HG03139 (cell line): ENCODE data around the gene TMEM63C.

Experiments
- ATAC-seq: cut with Tn5 transposase; IDR thresholded peaks from one replicate; pipeline ENCODE4 v1.9.1; 2021; ENCODE audit not compliant: unreplicated experiment

TMEM63C gene, protein sequence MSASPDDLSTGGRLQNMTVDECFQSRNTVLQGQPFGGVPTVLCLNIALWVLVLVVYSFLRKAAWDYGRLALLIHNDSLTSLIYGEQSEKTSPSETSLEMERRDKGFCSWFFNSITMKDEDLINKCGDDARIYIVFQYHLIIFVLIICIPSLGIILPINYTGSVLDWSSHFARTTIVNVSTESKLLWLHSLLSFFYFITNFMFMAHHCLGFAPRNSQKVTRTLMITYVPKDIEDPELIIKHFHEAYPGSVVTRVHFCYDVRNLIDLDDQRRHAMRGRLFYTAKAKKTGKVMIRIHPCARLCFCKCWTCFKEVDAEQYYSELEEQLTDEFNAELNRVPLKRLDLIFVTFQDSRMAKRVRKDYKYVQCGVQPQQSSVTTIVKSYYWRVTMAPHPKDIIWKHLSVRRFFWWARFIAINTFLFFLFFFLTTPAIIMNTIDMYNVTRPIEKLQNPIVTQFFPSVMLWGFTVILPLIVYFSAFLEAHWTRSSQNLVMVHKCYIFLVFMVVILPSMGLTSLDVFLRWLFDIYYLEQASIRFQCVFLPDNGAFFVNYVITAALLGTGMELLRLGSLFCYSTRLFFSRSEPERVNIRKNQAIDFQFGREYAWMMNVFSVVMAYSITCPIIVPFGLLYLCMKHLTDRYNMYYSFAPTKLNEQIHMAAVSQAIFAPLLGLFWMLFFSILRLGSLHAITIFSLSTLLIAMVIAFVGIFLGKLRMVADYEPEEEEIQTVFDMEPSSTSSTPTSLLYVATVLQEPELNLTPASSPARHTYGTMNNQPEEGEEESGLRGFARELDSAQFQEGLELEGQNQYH

DNA sequence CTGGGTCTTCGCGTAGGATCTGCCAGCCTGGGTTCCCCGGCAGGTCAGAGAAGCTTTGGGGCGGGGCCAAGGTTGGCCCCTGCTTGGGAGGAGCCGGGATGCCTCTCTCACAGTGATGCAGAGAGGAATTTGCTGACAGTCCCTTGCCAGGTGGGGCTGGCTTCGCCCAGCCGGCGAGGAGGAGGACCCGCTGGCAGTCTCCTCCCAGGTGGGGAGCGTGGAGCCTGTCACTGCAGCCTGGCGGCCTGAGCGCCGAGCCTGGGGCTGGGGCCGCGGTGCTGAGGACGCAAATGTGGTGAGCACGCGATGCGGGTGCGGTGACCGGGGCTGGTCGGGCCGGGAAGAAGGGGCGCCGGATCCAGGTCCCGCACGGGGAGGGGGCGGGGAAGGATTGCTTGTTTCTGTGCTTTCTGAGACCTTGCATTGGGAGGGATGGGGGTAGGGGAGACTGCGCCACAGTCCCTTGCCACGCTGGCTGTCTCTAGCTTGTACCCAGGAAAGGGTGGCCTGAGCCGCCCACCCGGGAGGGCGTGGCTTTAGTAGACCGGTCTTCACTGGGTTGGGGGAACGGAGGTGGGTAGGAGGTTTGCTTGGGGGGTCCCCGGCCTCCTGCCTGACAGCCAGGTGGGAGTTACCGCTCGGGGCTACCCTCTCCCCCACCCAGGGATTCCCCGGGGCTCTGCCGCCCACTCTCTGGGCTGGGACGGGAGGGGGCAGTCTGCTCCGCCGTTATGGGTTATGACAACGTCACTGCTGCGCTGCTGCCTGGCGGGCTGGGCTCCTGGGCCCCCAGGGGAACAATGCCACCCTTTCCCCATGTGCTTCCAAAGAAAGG lies at the start of gene TMEM63C:
TSS of gene TMEM63C (plus strand) at position 196 of the 835 bp plus-strand sequence. CDS start 37,016 bp downstream, outside the sequence.
- no peak for ATAC-seq

- ATAC-seq = no peak
Measured at GRCh38 chr14:77131871-77132486, 49.6 kb upstream of the TMEM63C start.

DNA sequence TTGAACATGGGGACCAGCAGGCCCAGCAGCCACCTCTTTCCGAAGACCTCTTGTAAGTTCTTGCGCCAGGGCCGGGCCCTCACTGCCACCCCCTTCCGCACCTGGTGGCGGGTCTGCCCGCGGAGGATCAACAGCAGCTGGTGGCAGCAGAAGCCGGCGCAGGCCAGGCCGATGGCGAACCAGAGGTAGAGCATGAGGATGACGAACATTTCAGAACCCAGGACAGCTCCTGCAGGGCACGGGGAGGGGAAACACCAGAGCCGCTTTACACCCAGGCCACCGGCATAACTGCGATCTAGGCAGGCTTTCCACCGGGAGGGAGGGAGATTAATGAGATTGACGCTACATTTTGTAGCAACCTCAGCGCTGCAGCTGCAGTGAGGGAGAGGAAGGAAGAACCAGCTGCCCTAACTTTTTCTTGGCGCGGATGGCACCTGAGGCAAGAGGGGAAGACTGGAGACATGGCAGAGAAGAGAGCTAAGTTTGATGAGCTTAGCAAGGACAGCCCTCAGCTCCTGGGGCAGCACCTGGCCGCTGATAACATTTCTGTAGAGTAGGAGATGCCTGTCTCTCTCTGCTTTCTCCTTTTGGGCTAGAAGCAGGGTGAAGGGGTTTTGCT lies 47.8 kb upstream of the TMEM63C start:
- no peak for ATAC-seq

GRCh38 chr14:77139022-77139421 lies 42.6 kb upstream of the TMEM63C start:
- no peak for ATAC-seq

DNA sequence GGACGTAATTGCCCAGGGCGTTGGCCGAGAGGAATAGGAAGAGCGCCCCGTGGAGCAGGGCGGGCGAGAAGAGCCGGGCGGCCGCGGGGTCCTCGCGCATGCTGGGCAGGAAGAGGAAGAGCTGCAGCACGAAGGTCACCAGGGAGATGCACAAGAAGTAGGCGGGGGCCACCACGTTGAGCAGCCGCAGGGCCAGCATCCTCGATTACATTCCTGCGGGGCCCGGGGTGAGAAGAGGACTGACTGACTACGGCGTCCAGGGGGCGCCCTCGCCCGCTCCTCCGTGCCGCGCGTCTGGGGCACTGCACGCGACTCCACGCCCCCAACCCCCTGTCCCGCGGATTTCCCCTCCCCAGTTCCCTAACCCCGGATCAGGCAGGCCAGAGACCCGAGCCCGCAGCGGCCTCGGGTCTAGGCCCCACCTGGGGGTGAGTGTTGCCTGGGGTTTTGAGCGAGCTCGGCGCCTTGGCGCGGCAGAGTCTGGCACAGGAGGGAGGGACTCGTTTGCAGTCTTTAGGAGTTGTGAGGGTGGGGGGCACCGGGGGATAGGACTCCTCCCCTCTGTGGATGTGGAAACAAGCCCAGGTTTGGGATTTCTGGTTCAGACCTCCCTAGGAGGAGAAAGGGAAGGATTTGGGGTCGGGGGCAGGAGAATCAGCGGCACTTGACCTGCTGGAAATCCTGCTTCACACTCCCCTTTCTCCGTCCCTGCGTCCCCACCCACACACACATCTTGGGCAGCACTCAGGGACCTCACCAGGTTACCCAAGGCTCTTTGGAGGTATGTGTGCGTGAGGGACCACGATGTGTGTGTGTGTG lies 41.8 kb upstream of the TMEM63C start:
- ATAC-seq = no peak

DNA sequence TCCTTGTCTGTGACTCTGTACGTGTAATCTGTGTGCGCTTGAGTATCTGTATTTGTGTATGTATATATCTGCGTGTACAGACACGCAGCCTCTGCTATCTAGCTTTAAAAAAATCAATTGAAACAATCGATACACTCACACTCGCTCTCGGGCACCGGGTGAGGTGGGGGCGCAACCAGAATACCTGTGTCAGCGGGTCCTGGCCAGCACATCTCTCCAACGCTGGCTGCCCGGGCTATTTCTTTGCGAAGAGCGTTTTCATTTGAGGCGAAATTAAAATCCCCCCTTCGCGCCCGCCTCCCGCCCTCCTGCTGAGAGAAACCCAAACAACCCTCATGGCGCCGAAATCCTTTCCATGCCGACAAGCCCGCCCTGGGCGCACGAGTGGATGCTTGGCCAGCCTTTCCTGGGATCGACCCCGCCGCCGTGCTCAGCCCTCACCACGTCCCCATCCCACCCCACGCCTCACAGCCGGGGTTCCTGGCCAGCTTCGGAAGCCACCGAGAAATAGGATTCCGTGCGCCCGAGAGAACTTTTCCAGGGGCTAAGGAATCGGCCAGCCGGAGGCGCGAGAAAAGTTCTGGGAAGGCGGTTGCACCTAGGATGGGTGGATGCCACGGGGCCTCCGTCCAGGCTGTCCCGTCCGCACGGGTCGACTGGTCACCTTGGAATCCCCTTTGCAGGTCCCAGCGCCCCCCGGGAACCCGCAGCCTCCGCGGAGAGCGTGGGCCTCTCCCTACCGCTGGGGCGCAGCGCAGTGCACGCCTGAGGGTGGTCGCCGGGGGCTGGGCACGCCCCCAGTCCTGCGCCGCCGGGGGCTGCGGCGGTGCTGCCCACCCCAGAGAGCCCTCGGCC lies 41.0 kb upstream of the TMEM63C start:
- ATAC-seq = no peak

GRCh38 chr14:77141214-77142004 lies 40.2 kb upstream of the TMEM63C start, which contains the start of gene ZDHHC22:
TSS of gene ZDHHC22 (minus strand) at chr14:77141791. CDS start at chr14:77139738, 2,053 bp downstream.
- ATAC-seq = no peak

- no peak for ATAC-seq
Measured at GRCh38 chr14:77142005-77142800, 39.4 kb upstream of the TMEM63C start.

- ATAC-seq = no peak
Measured at GRCh38 chr14:77143071-77143470, 38.5 kb upstream of the TMEM63C start.

DNA sequence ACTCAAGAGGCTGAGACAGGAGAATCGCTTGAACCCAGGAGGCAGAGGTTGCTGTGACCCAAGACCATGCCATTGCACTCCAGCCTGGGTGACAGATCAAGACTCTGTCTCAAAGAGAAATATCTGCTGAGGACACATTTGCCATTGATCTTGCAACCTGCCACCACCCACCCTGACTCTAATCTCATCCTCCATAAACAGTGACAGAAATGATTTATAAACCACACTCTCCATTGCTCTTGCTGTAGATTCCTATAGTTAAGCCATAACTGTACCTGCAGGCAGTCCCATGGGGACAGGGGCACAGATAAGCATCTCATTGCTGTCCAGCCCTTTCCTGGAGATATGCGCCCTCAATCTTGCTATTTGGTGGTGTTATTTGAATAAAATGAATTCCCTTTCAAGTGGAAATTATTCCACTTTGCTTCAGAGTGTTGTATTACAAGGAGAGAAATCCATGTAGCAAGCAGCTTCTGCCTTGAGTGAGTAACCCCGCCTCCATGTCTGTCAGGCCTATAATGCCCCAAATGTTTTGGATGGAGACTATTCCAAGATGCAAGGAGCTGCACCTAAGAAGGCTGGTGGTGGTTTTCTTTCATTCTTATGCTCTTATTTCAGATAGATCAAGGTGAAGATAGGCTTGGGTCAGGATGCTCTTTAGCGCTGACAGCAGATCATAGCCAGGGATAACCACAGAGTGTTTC lies 37.0 kb upstream of the TMEM63C start:
- ATAC-seq = no peak

DNA sequence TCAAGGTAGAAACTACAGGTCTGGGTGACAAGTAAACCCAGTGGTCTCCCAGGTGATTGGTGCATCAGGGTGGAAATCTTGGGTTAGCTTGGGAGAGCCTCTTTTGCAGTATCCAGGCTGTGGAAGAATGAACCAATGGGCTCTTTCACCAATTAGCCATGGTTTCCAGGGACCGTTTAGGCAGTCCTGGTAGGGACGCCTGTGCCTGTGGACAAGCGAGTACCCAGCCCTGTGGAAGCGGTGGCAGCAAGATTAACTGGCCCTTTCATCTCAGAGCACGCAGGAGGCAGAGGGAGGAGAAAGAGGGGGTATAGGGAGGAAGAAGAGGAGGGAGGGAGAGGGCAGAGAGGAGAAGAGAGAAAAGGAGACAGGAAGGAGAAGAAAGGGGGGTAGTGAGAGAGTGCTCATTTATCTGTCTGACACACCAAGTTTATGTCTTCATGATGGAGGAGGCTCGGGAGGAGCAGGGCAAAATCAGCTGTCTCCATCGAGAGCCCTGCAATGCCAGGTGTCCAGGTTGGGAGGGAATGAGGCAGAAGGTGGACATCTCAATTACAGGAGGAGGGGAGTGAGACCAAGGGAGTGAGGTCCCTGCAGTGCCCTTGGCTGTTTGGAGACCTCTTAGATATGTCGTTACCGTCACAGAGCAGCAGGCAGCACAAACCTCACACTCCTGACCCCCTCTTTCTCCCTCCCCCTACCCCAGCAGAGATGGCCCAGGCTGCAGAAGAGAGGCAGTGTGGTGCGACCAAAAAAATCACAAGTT lies 35.4 kb upstream of the TMEM63C start:
- ATAC-seq = no peak

DNA sequence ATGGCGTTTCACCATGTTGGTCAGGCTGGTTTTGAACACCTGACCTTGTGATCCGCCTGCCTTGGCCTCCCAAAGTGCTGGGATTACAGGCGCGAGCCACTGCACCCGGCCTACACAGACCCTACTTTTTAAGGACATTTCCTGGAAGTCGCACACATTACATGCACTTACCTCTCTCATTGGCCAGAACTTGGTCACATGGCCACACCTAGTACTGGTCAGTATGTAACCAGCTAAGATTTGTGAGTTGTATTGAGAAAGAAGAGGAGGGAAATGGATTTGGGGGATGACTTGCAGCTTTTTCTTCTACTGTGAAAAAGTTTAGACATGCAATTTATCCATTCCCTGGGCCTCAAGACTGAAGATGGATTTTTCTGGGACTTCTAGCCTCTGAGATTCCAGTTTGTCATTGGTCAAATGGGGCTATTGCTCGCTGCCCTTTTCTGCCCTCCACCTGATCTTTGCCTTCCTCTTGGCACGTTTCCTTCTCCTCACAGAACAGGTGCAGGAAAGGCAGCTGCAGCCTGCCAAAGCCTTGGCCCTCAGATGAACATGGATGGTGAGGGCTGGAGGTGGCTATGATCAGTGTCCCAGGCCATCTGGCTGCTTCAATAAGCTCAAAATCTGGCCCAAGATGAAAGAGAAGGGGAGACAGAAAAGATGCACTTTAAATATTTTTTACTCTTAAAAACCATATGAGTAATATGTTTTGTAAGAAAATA lies 32.9 kb upstream of the TMEM63C start:
- no peak for ATAC-seq

GRCh38 chr14:77151245-77151644 lies 30.4 kb upstream of the TMEM63C start:
- ATAC-seq = no peak

DNA sequence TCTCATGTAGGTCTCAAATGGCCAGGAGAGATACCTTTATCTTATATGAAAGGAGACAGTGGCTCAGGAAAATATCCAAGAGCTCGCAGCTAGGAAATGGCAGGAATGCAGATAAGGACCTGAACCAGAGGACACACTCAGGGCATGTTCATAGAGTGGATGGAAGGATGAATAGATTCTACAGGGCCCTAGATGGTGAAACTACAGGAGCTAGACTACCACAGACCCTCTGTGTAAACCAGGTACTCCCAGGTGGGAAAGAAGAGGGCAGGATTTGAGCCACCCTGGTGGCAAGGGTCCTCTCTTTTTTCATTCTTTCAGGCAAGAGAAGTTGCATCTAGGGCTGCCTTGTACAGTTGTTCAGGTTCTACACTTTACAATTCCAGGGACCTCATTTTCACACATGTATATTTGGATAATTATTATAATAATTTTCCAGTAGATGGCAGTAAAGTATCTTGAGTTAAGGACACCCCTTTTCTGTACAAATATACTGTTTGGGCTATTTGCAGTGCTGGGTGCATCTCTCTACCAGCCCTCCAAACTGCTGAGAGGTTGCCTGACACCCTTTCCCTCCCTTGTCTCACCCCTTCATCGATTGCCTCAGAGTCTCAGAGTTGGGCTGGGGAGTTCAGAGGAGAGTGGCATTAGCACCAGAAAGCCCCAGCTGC lies 29.5 kb upstream of the TMEM63C start:
- no peak for ATAC-seq
